ENCODE data around the gene FDX2.

Gene FDX2

GRCh38 chr19:10299545-10300458, 16.0 kb downstream of the FDX2 start:
- DNase-seq: no peak

GRCh38 chr19:10295847-10296591, 19.8 kb downstream of the FDX2 start:
- no peak for DNase-seq

- DNase-seq: no peak
Measured at GRCh38 chr19:10295305-10295846, 20.4 kb downstream of the FDX2 start.

- DNase-seq: no peak
Measured at GRCh38 chr19:10294368-10294697, 21.5 kb downstream of the FDX2 start.

- DNase-seq: no peak
Measured at GRCh38 chr19:10293637-10294367, 22.0 kb downstream of the FDX2 start.

- DNase-seq: no peak
Measured at GRCh38 chr19:10292789-10293636, 22.8 kb downstream of the FDX2 start.

GRCh38 chr19:10292206-10292788, 23.5 kb downstream of the FDX2 start:
- DNase-seq: peak; percentile 46

GRCh38 chr19:10291554-10292205, 24.1 kb downstream of the FDX2 start:
- DNase-seq: no peak

GRCh38 chr19:10290876-10291553, 24.8 kb downstream of the FDX2 start:
- no peak for DNase-seq

- no peak for DNase-seq
Measured at GRCh38 chr19:10290357-10290875, 25.4 kb downstream of the FDX2 start.

- DNase-seq: no peak
Measured at GRCh38 chr19:10289836-10290356, 25.9 kb downstream of the FDX2 start, which contains the start of gene ICAM5. TSS of gene ICAM5 (plus strand) at chr19:10289952. CDS start at chr19:10290044, 92 bp downstream.

GRCh38 chr19:10289167-10289835, 26.5 kb downstream of the FDX2 start:
- peak; percentile 71 for DNase-seq

- peak; percentile 51 for DNase-seq
Measured at GRCh38 chr19:10288662-10289166, 27.1 kb downstream of the FDX2 start.

- no peak for DNase-seq
Measured at GRCh38 chr19:10286803-10287737, 28.7 kb downstream of the FDX2 start, which contains the start of gene ICAM4. TSS of gene ICAM4 (plus strand) at chr19:10286955. CDS start at chr19:10287013, 58 bp downstream.

- no peak for DNase-seq
Measured at GRCh38 chr19:10285393-10285792, 30.4 kb downstream of the FDX2 start.

GRCh38 chr19:10284960-10285278, 30.9 kb downstream of the FDX2 start:
- DNase-seq: no peak

- no peak for DNase-seq
Measured at GRCh38 chr19:10284065-10284959, 31.5 kb downstream of the FDX2 start.

Data from NCI-H1048 (cell line).